HepG2 (cell line): ENCODE results near the gene ABO. TPM values are rescaled to one million over a fixed set of nuclear protein-coding genes. Genes with fewer than 3 reads are reported as not detected.

Experiments
- ADNP ChIP-seq: sonication (generic); formaldehyde crosslinking; IDR thresholded peaks from 2 replicates; pipeline ENCODE4 v1.4.0; 2020; ENCODE audit warnings: missing genetic modification reagents
- ARNTL ChIP-seq: sonication (generic); formaldehyde crosslinking; IDR thresholded peaks from 2 replicates; pipeline ENCODE4 v1.4.0; 2020; ENCODE audit warnings: mild to moderate bottlenecking, missing genetic modification reagents
- ATF5 ChIP-seq: sonication (generic); formaldehyde crosslinking; IDR thresholded peaks from 2 replicates; pipeline ENCODE4 v1.4.0; 2020; ENCODE audit warnings: mild to moderate bottlenecking, low read depth, missing genetic modification reagents
- CTCF ChIP-seq: sonication (generic); formaldehyde crosslinking; IDR thresholded peaks from 2 replicates; pipeline ENCODE4 v1.5.0; 2020; ENCODE audit warnings: mild to moderate bottlenecking, missing genetic modification reagents, moderate library complexity
- DNMT1 ChIP-seq: sonication (generic); formaldehyde crosslinking; IDR thresholded peaks from 2 replicates; pipeline ENCODE4 v1.5.1; 2020; ENCODE audit warnings: mild to moderate bottlenecking, missing genetic modification reagents
- ELF1 ChIP-seq: sonication (generic); formaldehyde crosslinking; IDR thresholded peaks from 2 replicates; pipeline ENCODE4 v1.4.0; 2020; ENCODE audit warnings: missing genetic modification reagents
- FOXA1 ChIP-seq, 2 experiments: fragments of 450-650 bp in 1 of 2; sonication (generic) in 1 of 2; formaldehyde crosslinking in 1 of 2; IDR thresholded peaks; 2 replicates each; pipeline versions ENCODE4 v1.4.0 to v1.6.1; 2016 to 2020; ENCODE audit warnings: missing genetic modification reagents in 1 of 2
- ISX ChIP-seq: sonication (generic); formaldehyde crosslinking; conservative IDR thresholded peaks from 2 replicates; pipeline ENCODE4 v1.5.0; 2020; ENCODE audit warnings: missing genetic modification reagents
- MAZ ChIP-seq, 2 experiments: sonication (generic) in 1 of 2; formaldehyde crosslinking in 1 of 2; IDR thresholded peaks; 2 replicates each; pipeline versions ENCODE4 v1.5.0 to v1.6.1; 2012 to 2020; ENCODE audit warnings: low read depth in 2 of 2, mild to moderate bottlenecking in 2 of 2, borderline replicate concordance in 1 of 2, improper control_type of control experiment in 1 of 2, low read length in 1 of 2, missing genetic modification reagents in 1 of 2, moderate library complexity in 1 of 2
- MXD4 ChIP-seq: IDR thresholded peaks from 2 replicates; pipeline ENCODE4 v1.6.1; 2016; ENCODE audit warnings: mild to moderate bottlenecking, missing biosample characterization, missing genetic modification reagents
- MXI1 ChIP-seq: IDR thresholded peaks from 3 replicates; pipeline ENCODE4 v1.6.1; 2012; ENCODE audit warnings: low read depth, low read length, inconsistent platforms, borderline replicate concordance
- NKX3-1 ChIP-seq: sonication (generic); formaldehyde crosslinking; IDR thresholded peaks from 2 replicates; pipeline ENCODE4 v1.5.0; 2020; ENCODE audit warnings: missing genetic modification reagents
- PHF8 ChIP-seq: sonication (generic); formaldehyde crosslinking; IDR thresholded peaks from 2 replicates; pipeline ENCODE4 v1.5.0; 2020; ENCODE audit warnings: missing genetic modification reagents
- PREB ChIP-seq: sonication (generic); formaldehyde crosslinking; IDR thresholded peaks from 2 replicates; pipeline ENCODE4 v1.4.0; 2020; ENCODE audit warnings: missing genetic modification reagents
- REPIN1 ChIP-seq: sonication (generic); formaldehyde crosslinking; IDR thresholded peaks from 2 replicates; pipeline ENCODE4 v1.8.0; 2022; ENCODE audit warnings: missing genetic modification reagents, low read depth, mild to moderate bottlenecking, borderline replicate concordance
- RFXAP ChIP-seq: sonication (generic); formaldehyde crosslinking; IDR thresholded peaks from 2 replicates; pipeline ENCODE4 v1.4.0; 2020; ENCODE audit warnings: missing genetic modification reagents, borderline replicate concordance
- TFAP4 ChIP-seq: sonication (generic); IDR thresholded peaks from 2 replicates; pipeline ENCODE4 v1.6.1; 2016; ENCODE audit warnings: low read depth, borderline replicate concordance
- ZBTB21 ChIP-seq: sonication (generic); formaldehyde crosslinking; IDR thresholded peaks from 2 replicates; pipeline ENCODE4 v1.4.0; 2020; ENCODE audit warnings: missing genetic modification reagents
- ZFY ChIP-seq: sonication (generic); formaldehyde crosslinking; IDR thresholded peaks from 2 replicates; pipeline ENCODE4 v1.4.0; 2020; ENCODE audit warnings: missing genetic modification reagents
- ZNF451 ChIP-seq: sonication (generic); formaldehyde crosslinking; IDR thresholded peaks from 2 replicates; pipeline ENCODE4 v1.5.0; 2020; ENCODE audit warnings: mild to moderate bottlenecking, missing genetic modification reagents
- ZNF484 ChIP-seq: sonication (generic); formaldehyde crosslinking; IDR thresholded peaks from 2 replicates; pipeline ENCODE4 v1.5.1; 2020; ENCODE audit warnings: mild to moderate bottlenecking, low read depth, missing genetic modification reagents, borderline replicate concordance
- ZNF546 ChIP-seq: sonication (generic); formaldehyde crosslinking; conservative IDR thresholded peaks from 2 replicates; pipeline ENCODE4 v1.8.1; 2023; ENCODE audit warnings: mild to moderate bottlenecking, missing genetic modification reagents
- ZNF567 ChIP-seq: sonication (generic); formaldehyde crosslinking; IDR thresholded peaks from 2 replicates; pipeline ENCODE4 v1.8.1; 2023; ENCODE audit warnings: mild to moderate bottlenecking, missing genetic modification reagents, borderline replicate concordance
- ZNF605 ChIP-seq: sonication (generic); formaldehyde crosslinking; IDR thresholded peaks from 2 replicates; pipeline ENCODE4 v1.8.0; 2022; ENCODE audit warnings: mild to moderate bottlenecking, missing genetic modification reagents
- ZNF841 ChIP-seq: sonication (generic); formaldehyde crosslinking; IDR thresholded peaks from 2 replicates; pipeline ENCODE4 v1.8.1; 2023; ENCODE audit warnings: missing genetic modification reagents, borderline replicate concordance
- ZSCAN30 ChIP-seq: sonication (generic); formaldehyde crosslinking; IDR thresholded peaks from 2 replicates; pipeline ENCODE4 v1.5.0; 2020; ENCODE audit warnings: mild to moderate bottlenecking, missing genetic modification reagents
- polyA plus RNA-seq, 8 experiments: library from polyadenylated mRNA; depleted of rRNA in 3 of 8; stranded (reverse) in 7 of 8; unstranded in 1 of 8; fragments of >200 nt; fragmentation: Illumina TruSeq in 4 of 8; extraction: Trizol in 4 of 8; gene quantifications; 2 replicates each; pipeline versions ENCODE4 v1.2.1 to v1.2.3, GENCODE V29; 2011 to 2016; ENCODE audit warnings: low read depth in 4 of 8, missing spikeins in 1 of 8, mixed read lengths in 1 of 8; ENCODE audit not compliant: insufficient read depth in 1 of 8
- total RNA-seq, 5 experiments: library from RNA; depleted of rRNA; stranded (reverse); fragments of >200 nt; fragmentation: Illumina TruSeq; extraction: Trizol; gene quantifications; 2 replicates each; pipeline ENCODE4 v1.2.3, GENCODE V29; 2016; ENCODE audit warnings: low read depth in 1 of 5

The ABO gene
- total and polyA plus RNA-seq, 2 of the 13 experiments (the other 11 are each of a cell fraction or from before 2014, with no cell fraction given): not detected

- TF ChIP-seq REPIN1 (CRISPR knock-in tag) (0 out of 2 replicates have a peak, but pooled peaks have one; percentile 8), PHF8 (CRISPR knock-in tag) (0 out of 2 replicates have a peak, but pooled peaks have one; percentile 16), ARNTL (CRISPR knock-in tag) (no peak), ZNF451 (CRISPR knock-in tag) (no peak), ZNF605 (no peak), ZSCAN30 (CRISPR knock-in tag) (no peak), TFAP4 (peak; percentile 17; the same call in 1 of the 2 replicates), FOXA1 (IDR thresholded peaks at IDR 0.05) (no peak), FOXA1 (CRISPR knock-in tag; IDR thresholded peaks at IDR 0.05) (0 out of 2 replicates have a peak, but pooled peaks have one; percentile 9), ZNF546 (CRISPR knock-in tag) (no peak), ZNF484 (CRISPR knock-in tag) (no peak), ISX (CRISPR knock-in tag) (no peak), PREB (CRISPR knock-in tag) (no peak), ADNP (CRISPR knock-in tag) (peak; percentile 87), MXI1 (no peak), DNMT1 (CRISPR knock-in tag) (no peak), MAZ (IDR thresholded peaks at IDR 0.05; ENCODE audit: borderline replicate concordance, low read depth, low read length) (no peak), MAZ (CRISPR knock-in tag; IDR thresholded peaks at IDR 0.05; ENCODE audit: low read depth) (0 out of 2 replicates have a peak, but pooled peaks have one; percentile 21), NKX3-1 (CRISPR knock-in tag) (no peak), ZNF567 (CRISPR knock-in tag) (0 out of 2 replicates have a peak, but pooled peaks have one; percentile 27), RFXAP (CRISPR knock-in tag) (no peak), MXD4 (CRISPR knock-in tag) (no peak), ELF1 (CRISPR knock-in tag) (no peak), ATF5 (CRISPR knock-in tag) (no peak), ZBTB21 (no peak), CTCF (CRISPR knock-in tag) (peak; percentile 86), ZNF841 (CRISPR knock-in tag) (no peak), ZFY (CRISPR knock-in tag) (no peak)
These were observed 36.0 kb downstream of the ABO start (continued) for GRCh38 chr9:133238851-133239532.
